IPS-18c (cell line): ENCODE data around the gene PRRT1.
"Not testable (repeated sequence)": the region's sequence is repeated elsewhere in the genome, so short reads cannot be mapped to it uniquely, and the experiment has no call there.

ENCODE experiments used
- H3K4me3 ChIP-seq: 2 replicates; pipeline ENCODE4 v1.7.0; 2013; ENCODE audit warnings: low read depth, mild to moderate bottlenecking, low read length, moderate library complexity; ENCODE audit not compliant: insufficient read depth
- H3K9me3 ChIP-seq: one replicate; pipeline ENCODE4 v1.6.1; 2013; ENCODE audit warnings: mild to moderate bottlenecking, low read length, moderate library complexity; ENCODE audit not compliant: control insufficient read depth, insufficient read depth

The PRRT1 gene

GRCh38 chr6:32151863-32152768 lies at the start of gene PRRT1:
Gene PRRT1 (minus strand): TSS chr6:32151939. CDS start chr6:32151827, 112 bp downstream.
- no peaks in the 10 kb centered on the region for H3K9me3 ChIP-seq
- H3K4me3 ChIP-seq, result peak within 1 kb of the TSS; percentile 67

- no peaks in the 10 kb centered on the region for H3K9me3 ChIP-seq
- H3K4me3 ChIP-seq, result no peak overlapping the region
Observed at GRCh38 chr6:32200711-32201475, 49.2 kb upstream of the PRRT1 start.

GRCh38 chr6:32198866-32199265 lies 47.1 kb upstream of the PRRT1 start:
- Histone ChIP-seq H3K4me3 (no peak overlapping the region), H3K9me3 (no peaks in the 10 kb centered on the region)

GRCh38 chr6:32198345-32198696 lies 46.6 kb upstream of the PRRT1 start:
- Histone ChIP-seq H3K9me3 (no peaks in the 10 kb centered on the region), H3K4me3 (no peak overlapping the region)

- Histone ChIP-seq H3K4me3 (peak overlapping the region; percentile 97), H3K9me3 (no peaks in the 10 kb centered on the region)
Observed at GRCh38 chr6:32196682-32197616, 45.2 kb upstream of the PRRT1 start.

GRCh38 chr6:32195902-32196681 lies 44.4 kb upstream of the PRRT1 start:
- Histone ChIP-seq H3K9me3 (no peaks in the 10 kb centered on the region), H3K4me3 (peak overlapping the region; percentile 97)

GRCh38 chr6:32195652-32195901 lies 43.8 kb upstream of the PRRT1 start:
- H3K9me3 ChIP-seq, result no peaks in the 10 kb centered on the region
- H3K4me3 ChIP-seq, result peak overlapping the region; percentile 97; the same call in 1 of the 2 replicates

GRCh38 chr6:32194825-32195651 lies 43.3 kb upstream of the PRRT1 start:
- Histone ChIP-seq H3K4me3 (peak overlapping the region; percentile 51), H3K9me3 (no peaks in the 10 kb centered on the region)

- H3K4me3 ChIP-seq, result no peak overlapping the region
Observed at GRCh38 chr6:32194388-32194787, 42.6 kb upstream of the PRRT1 start.

GRCh38 chr6:32193096-32193495 lies 41.4 kb upstream of the PRRT1 start:
- not testable (repeated sequence) for H3K9me3 ChIP-seq, H3K4me3 ChIP-seq

More at GRCh38 chr6:32194388-32194787, 42.6 kb upstream of the PRRT1 start:
- H3K9me3 ChIP-seq, result no peaks in the 10 kb centered on the region

- no peaks in the 10 kb centered on the region for H3K9me3 ChIP-seq
- no peak within 1 kb of the TSS; the same call in none of the 2 replicates for H3K4me3 ChIP-seq
Observed at GRCh38 chr6:32192608-32193039, 40.9 kb upstream of the PRRT1 start, which contains the start of gene GPSM3. Gene GPSM3 (minus strand): TSS chr6:32192643. CDS start chr6:32192513, 130 bp downstream.

GRCh38 chr6:32191696-32192607 lies 40.2 kb upstream of the PRRT1 start:
- Histone ChIP-seq H3K4me3 (no peak overlapping the region; the same call in none of the 2 replicates), H3K9me3 (no peaks in the 10 kb centered on the region)

- Histone ChIP-seq H3K9me3 (no peaks in the 10 kb centered on the region), H3K4me3 (peak overlapping the region; percentile 15; the same call in 1 of the 2 replicates)
Observed at GRCh38 chr6:32190911-32191677, 39.4 kb upstream of the PRRT1 start.
